CD4-positive, alpha-beta T cell treated with Interleukin-6 at 100 ng/mL for 8 hours (primary cell): ENCODE data around the gene SRGN.
"Not testable (repeated sequence)": the region's sequence is repeated elsewhere in the genome, so short reads cannot be mapped to it uniquely, and the experiment has no call there.

Experiments
- DNase-seq: peaks from one replicate; pipeline ENCODE4 v3.0.0-alpha.2; 2020; ENCODE audit warnings: mixed read lengths, low spot score

SRGN gene

GRCh38 chr10:69087590-69088470 lies at the start of gene SRGN:
TSS of gene SRGN (plus strand) at chr10:69088103. CDS start at chr10:69088158, 55 bp downstream.
- peak; percentile 88 for DNase-seq

- not testable (repeated sequence) for DNase-seq
Measured at GRCh38 chr10:69040904-69041303, 47.0 kb upstream of the SRGN start.

GRCh38 chr10:69042417-69042816 lies 45.5 kb upstream of the SRGN start:
- no peak for DNase-seq

GRCh38 chr10:69042838-69043237 lies 45.1 kb upstream of the SRGN start:
- DNase-seq = no peak

GRCh38 chr10:69043931-69044531 lies 43.9 kb upstream of the SRGN start:
- peak; percentile 36 for DNase-seq

GRCh38 chr10:69044546-69044945 lies 43.4 kb upstream of the SRGN start:
- DNase-seq = no peak

GRCh38 chr10:69045441-69046300 lies 42.2 kb upstream of the SRGN start:
- peak; percentile 41 for DNase-seq

GRCh38 chr10:69047111-69047832 lies 40.6 kb upstream of the SRGN start:
- DNase-seq = no peak

- no peak for DNase-seq
Measured at GRCh38 chr10:69048103-69048502, 39.8 kb upstream of the SRGN start.

GRCh38 chr10:69049566-69049961 lies 38.3 kb upstream of the SRGN start:
- DNase-seq = no peak

GRCh38 chr10:69051303-69051702 lies 36.6 kb upstream of the SRGN start:
- DNase-seq = no peak

GRCh38 chr10:69051710-69052487 lies 36.0 kb upstream of the SRGN start:
- DNase-seq = no peak

GRCh38 chr10:69052736-69053135 lies 35.2 kb upstream of the SRGN start:
- no peak for DNase-seq

- no peak for DNase-seq
Measured at GRCh38 chr10:69055241-69055640, 32.7 kb upstream of the SRGN start.

GRCh38 chr10:69056129-69056528 lies 31.8 kb upstream of the SRGN start:
- no peak for DNase-seq

GRCh38 chr10:69056536-69057260 lies 31.2 kb upstream of the SRGN start:
- no peak for DNase-seq

GRCh38 chr10:69057261-69057950 lies 30.5 kb upstream of the SRGN start:
- no peak for DNase-seq

- DNase-seq = no peak
Measured at GRCh38 chr10:69057951-69058297, 30.0 kb upstream of the SRGN start.

- DNase-seq = no peak
Measured at GRCh38 chr10:69060127-69060798, 27.6 kb upstream of the SRGN start.
